ENCODE data around the gene LILRB3. TPM values are rescaled to one million over a fixed set of nuclear protein-coding genes. Genes with fewer than 3 reads are reported as not detected.
"Not testable (repeated sequence)": the region's sequence is repeated elsewhere in the genome, so short reads cannot be mapped to it uniquely, and the experiment has no call there.

The LILRB3 gene
- total RNA-seq, 2 experiments from 2014 or later = 0.62 to 2.0 TPM

DNA sequence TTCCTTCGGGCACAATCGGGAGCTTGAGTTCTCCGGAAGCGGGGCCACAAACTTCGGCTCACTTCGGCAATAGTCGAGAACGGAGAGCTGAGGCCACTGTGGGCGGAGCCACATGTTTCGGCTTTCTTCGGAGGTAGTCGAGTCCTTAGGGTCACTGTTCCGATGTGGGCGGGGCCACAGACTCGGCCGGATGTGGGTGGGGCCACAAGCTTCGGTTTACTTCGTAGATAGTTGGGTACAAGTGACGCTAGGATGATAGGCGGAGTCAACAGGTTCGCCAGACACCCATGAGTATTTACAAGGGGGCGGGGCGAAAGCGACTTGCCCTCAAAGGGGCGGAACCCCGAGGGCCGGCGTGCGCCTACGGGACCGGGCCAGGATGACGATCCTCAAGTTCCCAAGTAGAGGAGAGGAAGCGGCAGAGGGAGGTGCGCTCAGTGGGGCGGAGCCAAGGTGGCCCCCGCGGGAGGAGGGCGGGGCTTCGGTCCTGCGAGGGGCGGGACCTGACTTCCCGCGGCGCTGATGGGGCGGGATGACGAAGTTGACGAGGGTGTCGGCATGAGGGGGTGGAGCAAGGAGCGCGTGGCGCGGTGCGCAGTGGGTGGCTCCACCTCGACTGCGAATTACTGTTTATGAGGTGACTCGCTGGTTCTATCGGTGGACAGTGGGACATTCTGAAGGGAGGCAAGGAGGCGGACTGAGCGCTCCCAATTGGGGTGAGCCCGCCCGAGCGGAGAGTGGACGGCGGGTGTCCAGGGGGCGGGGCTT is 32.9 kb downstream of the LILRB3 start:
- Mint-ChIP-seq H3K36me3 (ENCODE audit: low read depth) (peaks cover 12% of the 10 kb centered on the region), H3K27me3 (no peaks in the 10 kb centered on the region), H3K9me3 (no peaks in the 10 kb centered on the region), H3K27ac (peak overlapping the region; percentile 97), H3K4me3 (peak overlapping the region; percentile 94), H3K4me1 (peaks cover 40% of the 10 kb centered on the region)
- peak; percentile 100 for DNase-seq
- POLR2A ChIA-PET = interaction anchor here (0.5 to 1.6 kb wide), 5 partner anchors 10 to 1384 kb away, joined by 3 to 4 read pairs (median 4); partner anchors contain the start of gene RPS9
- CTCF ChIA-PET = interaction anchor here (0.7 to 4.4 kb wide), 9 partner anchors 11 to 259 kb away, joined by 3 to 27 read pairs (median 3); partner anchors contain the start of gene LENG8

DNA sequence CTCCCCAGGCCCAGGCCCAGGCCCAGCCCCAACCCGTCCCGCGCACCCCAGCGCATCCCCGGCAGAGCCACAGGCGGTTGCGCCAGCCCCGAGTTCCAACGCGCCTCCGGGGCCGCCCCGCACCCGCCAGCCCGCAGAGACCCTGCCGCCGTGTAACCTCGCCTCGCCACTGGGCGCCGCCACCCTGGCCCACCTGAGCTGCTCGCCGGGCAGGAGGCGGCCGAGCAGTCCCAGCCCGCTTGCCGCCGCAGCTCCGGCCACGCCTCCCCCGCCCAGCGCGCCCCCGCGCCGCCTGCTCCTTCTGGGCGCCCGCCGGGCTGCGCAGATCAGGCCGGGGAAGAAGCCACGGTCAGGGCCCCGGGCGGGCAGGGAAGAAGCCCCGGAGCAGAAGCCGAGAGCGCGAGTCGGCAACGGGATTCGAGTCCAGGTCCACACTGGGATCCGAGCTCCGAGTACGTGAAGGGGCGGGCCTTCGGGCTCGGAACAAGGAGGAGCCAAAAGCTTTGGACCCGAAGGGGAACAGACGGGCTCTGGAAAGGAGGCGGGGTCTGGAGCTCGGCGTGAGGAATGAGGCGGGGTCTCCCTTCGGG is 33.6 kb downstream of the LILRB3 start, which contains the start of gene MBOAT7:
MBOAT7 (minus strand) TSS at position 436 of the 590 bp plus-strand sequence. CDS start 1,072 bp downstream, outside the sequence.
- peak within 1 kb of the TSS; percentile 94 for H3K4me3 Mint-ChIP-seq
- H3K27ac Mint-ChIP-seq = peak within 1 kb of the TSS; percentile 97
- H3K9me3 Mint-ChIP-seq = no peaks in the 10 kb centered on the region
- CTCF ChIA-PET = interaction anchor here (0.7 to 4.4 kb wide), 10 partner anchors 9 to 260 kb away, joined by 3 to 27 read pairs (median 3); partner anchors contain the start of gene LENG8
- POLR2A ChIA-PET = interaction anchor here (0.5 to 1.2 kb wide), 4 partner anchors 11 to 1384 kb away, joined by 3 to 4 read pairs (median 4); partner anchors contain the start of gene RPS9
- DNase-seq = no peak
- H3K4me1 Mint-ChIP-seq = peaks cover 40% of the 10 kb centered on the region
- H3K27me3 Mint-ChIP-seq = no peaks in the 10 kb centered on the region
- peaks cover 13% of the 10 kb centered on the region for H3K36me3 Mint-ChIP-seq (ENCODE audit: low read depth)

- H3K9me3 Mint-ChIP-seq = no peaks in the 10 kb centered on the region
- POLR2A ChIA-PET = no interaction called here
Measured at GRCh38 chr19:54188215-54188871, 34.5 kb downstream of the LILRB3 start.

GRCh38 chr19:54186934-54187381 is 35.8 kb downstream of the LILRB3 start:
- Mint-ChIP-seq H3K4me3 (peak overlapping the region; percentile 94), H3K9me3 (no peaks in the 10 kb centered on the region), H3K4me1 (peaks cover 27% of the 10 kb centered on the region), H3K27me3 (no peaks in the 10 kb centered on the region), H3K27ac (peak overlapping the region; percentile 50), H3K36me3 (ENCODE audit: low read depth) (peaks cover 8% of the 10 kb centered on the region)
- DNase-seq = no peak
- POLR2A ChIA-PET = no interaction called here
- CTCF ChIA-PET = interaction anchor here (1.1 to 4.4 kb wide), 2 partner anchors 17 to 23 kb away, joined by 3 to 27 read pairs; no protein-coding TSS in a partner anchor

More at GRCh38 chr19:54188215-54188871, 34.5 kb downstream of the LILRB3 start:
- Mint-ChIP-seq H3K27me3 (no peaks in the 10 kb centered on the region), H3K36me3 (ENCODE audit: low read depth) (peaks cover 16% of the 10 kb centered on the region), H3K4me1 (peaks cover 40% of the 10 kb centered on the region), H3K4me3 (peak overlapping the region; percentile 94), H3K27ac (peak overlapping the region; percentile 88)
- DNase-seq = peak; percentile 57
- CTCF ChIA-PET = interaction anchor here (4.4 kb wide), 1 partner anchor 19 kb away, joined by 27 read pairs; no protein-coding TSS in a partner anchor

DNA sequence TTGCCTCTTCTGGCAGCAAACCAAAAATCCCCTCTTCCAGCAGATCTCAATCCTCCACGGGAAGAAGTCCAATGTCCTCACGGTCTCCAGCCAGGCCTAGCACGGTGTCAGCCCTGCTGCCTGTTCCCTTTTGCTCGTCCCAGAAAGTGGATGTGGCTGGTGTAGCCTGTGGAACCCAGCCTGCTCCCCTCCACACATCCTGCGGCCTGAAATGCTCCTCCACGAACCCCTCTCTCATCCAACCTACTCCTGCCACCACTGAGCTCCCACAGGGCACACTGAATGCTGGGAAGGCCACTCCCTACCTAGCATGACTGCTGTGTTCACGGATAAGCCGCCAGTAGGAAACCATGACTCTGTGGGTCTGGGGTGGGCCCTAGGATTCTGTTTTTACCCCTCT is 36.5 kb downstream of the LILRB3 start:
- POLR2A ChIA-PET = no interaction called here
- Mint-ChIP-seq H3K36me3 (ENCODE audit: low read depth) (peaks cover 8% of the 10 kb centered on the region), H3K27ac (peak overlapping the region; percentile 60), H3K9me3 (no peaks in the 10 kb centered on the region), H3K4me1 (peaks cover 22% of the 10 kb centered on the region), H3K27me3 (no peaks in the 10 kb centered on the region), H3K4me3 (no peak overlapping the region)
- CTCF ChIA-PET = interaction anchor here (0.8 to 4.4 kb wide), 3 partner anchors 11 to 22 kb away, joined by 3 to 27 read pairs (median 3); no protein-coding TSS in a partner anchor
- DNase-seq = no peak

DNA sequence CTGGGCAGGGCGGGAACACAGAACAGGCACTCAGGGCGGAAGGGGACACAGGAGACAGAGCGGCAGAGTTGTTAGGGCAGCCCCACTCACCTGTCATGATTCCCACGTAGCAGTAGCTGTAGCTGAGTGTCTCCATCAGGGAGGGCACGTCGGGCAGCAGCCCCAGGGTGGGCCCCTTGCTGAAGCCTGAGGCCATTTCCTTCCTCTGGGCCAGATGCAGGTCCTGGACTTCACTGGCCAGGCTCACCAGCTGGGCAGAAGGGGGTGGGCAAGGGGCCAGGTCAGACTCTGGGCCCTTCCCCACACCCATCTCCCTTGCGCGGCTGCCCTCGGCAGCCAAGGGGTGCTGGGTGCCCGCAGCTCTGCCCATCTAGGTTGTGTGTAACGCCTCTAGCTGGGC is 39.4 kb downstream of the LILRB3 start:
- ChIA-PET CTCF (interaction anchor here (1.7 kb wide), 1 partner anchor 19 kb away, joined by 4 read pairs; no protein-coding TSS in a partner anchor), POLR2A (no interaction called here)
- H3K27ac Mint-ChIP-seq = no peak overlapping the region

DNA sequence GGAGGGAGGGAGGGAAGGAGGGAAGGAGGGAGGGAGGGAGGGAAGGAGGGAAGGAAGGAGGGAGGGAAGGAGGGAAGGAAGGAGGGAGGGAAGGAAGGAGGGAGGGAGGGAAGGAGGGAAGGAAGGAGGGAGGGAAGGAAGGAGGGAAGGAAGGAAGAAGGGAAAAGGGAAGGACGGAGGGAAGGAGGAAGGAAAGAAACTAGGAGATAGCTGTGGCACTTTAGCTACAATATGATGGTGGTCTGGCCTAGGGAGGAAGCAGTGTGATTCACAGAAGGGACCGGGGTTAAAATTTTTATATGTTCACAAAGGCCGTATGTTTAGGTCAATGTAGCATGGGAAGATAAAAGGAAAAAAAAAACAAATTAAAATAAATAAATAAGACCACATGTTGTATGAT is 40.9 kb downstream of the LILRB3 start:
- DNase-seq, H3K27ac Mint-ChIP-seq, H3K9me3 Mint-ChIP-seq, H3K4me3 Mint-ChIP-seq, H3K27me3 Mint-ChIP-seq, H3K4me1 Mint-ChIP-seq, POLR2A ChIA-PET: not testable (repeated sequence)
- H3K36me3 Mint-ChIP-seq (ENCODE audit: low read depth) = peaks cover 14% of the 10 kb centered on the region
- CTCF ChIA-PET = interaction anchor here (1.0 kb wide), 1 partner anchor 13 kb away, joined by 3 read pairs; no protein-coding TSS in a partner anchor

More for the DNA sequence above, 39.4 kb downstream of the LILRB3 start:
- Mint-ChIP-seq H3K27me3 (no peaks in the 10 kb centered on the region), H3K9me3 (no peaks in the 10 kb centered on the region), H3K36me3 (ENCODE audit: low read depth) (peaks cover 8% of the 10 kb centered on the region), H3K4me1 (peaks cover 18% of the 10 kb centered on the region), H3K4me3 (no peak overlapping the region)
- DNase-seq = no peak

- CTCF ChIA-PET = no interaction called here
- peaks cover 1% of the 10 kb centered on the region for H3K4me1 Mint-ChIP-seq
- no peaks in the 10 kb centered on the region for H3K27me3 Mint-ChIP-seq
- peaks cover 11% of the 10 kb centered on the region for H3K36me3 Mint-ChIP-seq (ENCODE audit: low read depth)
- H3K9me3 Mint-ChIP-seq = no peaks in the 10 kb centered on the region
- no peak overlapping the region for H3K4me3 Mint-ChIP-seq
- no peak for DNase-seq
- POLR2A ChIA-PET = no interaction called here
- no peak overlapping the region for H3K27ac Mint-ChIP-seq
Measured at GRCh38 chr19:54180691-54181091, 42.1 kb downstream of the LILRB3 start.

- Mint-ChIP-seq H3K27ac (no peak overlapping the region), H3K4me3 (no peak overlapping the region), H3K36me3 (ENCODE audit: low read depth) (peaks cover 11% of the 10 kb centered on the region), H3K9me3 (no peaks in the 10 kb centered on the region), H3K27me3 (no peaks in the 10 kb centered on the region), H3K4me1 (peaks cover 1% of the 10 kb centered on the region)
- POLR2A ChIA-PET = no interaction called here
- CTCF ChIA-PET = no interaction called here
- DNase-seq = no peak
Measured at GRCh38 chr19:54179921-54180461, 42.8 kb downstream of the LILRB3 start.

- ChIA-PET POLR2A (no interaction called here), CTCF (interaction anchor here (0.5 to 0.9 kb wide), 2 partner anchors 10 to 282 kb away, joined by 3 read pairs; partner anchors contain the start of gene MBOAT7)
- peaks cover 11% of the 10 kb centered on the region for H3K36me3 Mint-ChIP-seq (ENCODE audit: low read depth)
- H3K27ac Mint-ChIP-seq = no peak overlapping the region
- peaks cover 1% of the 10 kb centered on the region for H3K4me1 Mint-ChIP-seq
- no peak for DNase-seq
- no peaks in the 10 kb centered on the region for H3K27me3 Mint-ChIP-seq
- no peak overlapping the region for H3K4me3 Mint-ChIP-seq
- no peaks in the 10 kb centered on the region for H3K9me3 Mint-ChIP-seq
Measured at GRCh38 chr19:54179262-54179852, 43.5 kb downstream of the LILRB3 start.

- H3K9me3 Mint-ChIP-seq = no peaks in the 10 kb centered on the region
- H3K36me3 Mint-ChIP-seq (ENCODE audit: low read depth) = peaks cover 6% of the 10 kb centered on the region
- DNase-seq = peak; percentile 52
- no peak overlapping the region for H3K4me3 Mint-ChIP-seq
- H3K27me3 Mint-ChIP-seq = no peaks in the 10 kb centered on the region
- H3K4me1 Mint-ChIP-seq = no peaks in the 10 kb centered on the region
- H3K27ac Mint-ChIP-seq = no peak overlapping the region
- ChIA-PET POLR2A (no interaction called here), CTCF (interaction anchor here (0.5 to 1.4 kb wide), 3 partner anchors 10 to 281 kb away, joined by 3 read pairs; partner anchors contain the start of gene MBOAT7)
Measured at GRCh38 chr19:54178581-54179261, 44.1 kb downstream of the LILRB3 start.

All from activated CD4-positive, alpha-beta T cell treated with anti-CD3 and anti-CD28 coated beads, Interleukin-2, amount 10 ng/mL, durations not matched to agents 7 days and 5 days (primary cell).